ENCODE measurements around the gene PDE8A. TPM values are rescaled to one million over a fixed set of nuclear protein-coding genes. Genes with fewer than 3 reads are reported as not detected.
A peak's percentile ranks its signal among the peaks of the same experiment; 100 is the strongest.
"Not testable (repeated sequence)": the region's sequence is repeated elsewhere in the genome, so short reads cannot be mapped to it uniquely, and the experiment has no call there.

The PDE8A gene
- total and polyA plus RNA-seq, 11 donors: 9.4 to 21.5 (median 15.9) TPM

DNA sequence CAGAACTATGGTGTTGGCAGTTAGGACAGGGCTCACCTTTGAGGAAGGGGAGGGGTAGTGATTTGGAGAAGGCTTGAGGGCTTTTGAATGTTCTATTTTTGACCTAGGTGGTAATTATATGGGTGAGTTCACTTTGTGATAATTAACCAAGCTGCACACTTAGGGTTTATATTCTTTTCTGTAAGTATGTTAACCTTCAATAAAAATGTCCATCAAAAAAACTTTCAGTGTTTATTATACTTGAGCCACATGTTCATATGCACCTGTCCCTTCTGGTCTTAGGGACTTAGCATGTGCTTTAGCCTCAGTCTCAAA lies 28.4 kb downstream of the PDE8A start:
- Histone ChIP-seq H3K27me3 (no peaks in the 10 kb centered on the region), H3K27ac (peak overlapping the region; percentile 35 to 89 (median 68)), H3K9me3 (no peaks in the 10 kb centered on the region), H3K4me1 (peaks cover 21 to 64% (median 50%) of the 10 kb centered on the region in 12 donors), H3K36me3 (no peaks in the 10 kb centered on the region), H3K4me3 (no peak overlapping the region)
- peak in 1 of 4 donors; percentile 6 for ATAC-seq
- intact Hi-C loops (cut with DNase I): no loop called here
- DNase-seq: no peak
- no peak for TF ChIP-seq POLR2A (IDR thresholded peaks at IDR 0.05)
- TF ChIP-seq, protein P1, sequence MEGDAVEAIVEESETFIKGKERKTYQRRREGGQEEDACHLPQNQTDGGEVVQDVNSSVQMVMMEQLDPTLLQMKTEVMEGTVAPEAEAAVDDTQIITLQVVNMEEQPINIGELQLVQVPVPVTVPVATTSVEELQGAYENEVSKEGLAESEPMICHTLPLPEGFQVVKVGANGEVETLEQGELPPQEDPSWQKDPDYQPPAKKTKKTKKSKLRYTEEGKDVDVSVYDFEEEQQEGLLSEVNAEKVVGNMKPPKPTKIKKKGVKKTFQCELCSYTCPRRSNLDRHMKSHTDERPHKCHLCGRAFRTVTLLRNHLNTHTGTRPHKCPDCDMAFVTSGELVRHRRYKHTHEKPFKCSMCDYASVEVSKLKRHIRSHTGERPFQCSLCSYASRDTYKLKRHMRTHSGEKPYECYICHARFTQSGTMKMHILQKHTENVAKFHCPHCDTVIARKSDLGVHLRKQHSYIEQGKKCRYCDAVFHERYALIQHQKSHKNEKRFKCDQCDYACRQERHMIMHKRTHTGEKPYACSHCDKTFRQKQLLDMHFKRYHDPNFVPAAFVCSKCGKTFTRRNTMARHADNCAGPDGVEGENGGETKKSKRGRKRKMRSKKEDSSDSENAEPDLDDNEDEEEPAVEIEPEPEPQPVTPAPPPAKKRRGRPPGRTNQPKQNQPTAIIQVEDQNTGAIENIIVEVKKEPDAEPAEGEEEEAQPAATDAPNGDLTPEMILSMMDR (IDR thresholded peaks at IDR 0.05): no peak

DNA sequence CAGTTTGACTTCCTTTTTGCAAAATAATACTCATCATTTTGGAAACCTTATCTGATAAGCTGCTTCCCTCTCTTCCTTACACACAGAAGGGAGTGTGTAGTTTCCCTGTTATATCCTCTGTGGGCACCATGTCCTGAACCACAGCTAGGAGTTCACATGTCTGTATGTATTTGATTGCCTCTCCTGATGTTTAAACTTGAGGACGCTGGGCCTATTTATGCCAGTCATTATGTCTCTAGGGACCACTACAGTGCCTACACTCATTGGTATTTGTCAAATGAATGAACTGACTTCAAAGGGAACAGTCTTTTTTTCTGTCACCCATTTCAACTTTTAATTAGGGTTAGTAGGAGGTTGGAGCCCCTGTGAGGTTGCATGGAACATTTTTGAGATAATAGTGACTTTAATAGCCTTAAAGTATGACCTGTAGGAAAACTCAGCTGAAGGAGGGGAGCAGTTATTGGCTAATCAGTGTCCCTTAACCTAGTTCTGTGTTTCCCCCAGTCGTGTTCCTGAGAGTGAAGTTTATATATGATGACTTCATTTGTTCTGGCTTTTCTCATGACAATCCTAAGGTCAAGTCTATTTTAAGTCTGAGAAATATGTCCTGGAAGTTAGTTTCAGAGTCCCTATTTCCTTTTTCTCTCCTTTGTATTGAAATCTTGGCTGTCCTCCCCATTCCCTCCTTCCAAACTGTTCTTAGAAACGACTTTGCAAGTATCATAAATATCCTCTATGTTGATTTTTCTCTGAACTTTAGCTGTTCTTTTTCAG lies 28.9 kb downstream of the PDE8A start:
- intact Hi-C loops (cut with DNase I): no loop called here
- ATAC-seq (peak; percentile 75 to 85 (median 79)), DNase-seq (no peak)
- Histone ChIP-seq H3K27me3 (no peaks in the 10 kb centered on the region), H3K9me3 (no peaks in the 10 kb centered on the region), H3K4me1 (peaks cover 21 to 62% (median 48%) of the 10 kb centered on the region in 12 donors), H3K36me3 (no peaks in the 10 kb centered on the region), H3K27ac (peak overlapping the region; percentile 35 to 89 (median 68)), H3K4me3 (no peak overlapping the region)
- WGBS, 4 donors: 4 to 18% (median 9%) methylated on average over 3 of the region's 3 CpGs
- no peak for TF ChIP-seq POLR2A (IDR thresholded peaks at IDR 0.05)
- TF ChIP-seq, protein P1 (IDR thresholded peaks at IDR 0.05): peak in 2 of 12 donors; percentile 49 to 60

DNA sequence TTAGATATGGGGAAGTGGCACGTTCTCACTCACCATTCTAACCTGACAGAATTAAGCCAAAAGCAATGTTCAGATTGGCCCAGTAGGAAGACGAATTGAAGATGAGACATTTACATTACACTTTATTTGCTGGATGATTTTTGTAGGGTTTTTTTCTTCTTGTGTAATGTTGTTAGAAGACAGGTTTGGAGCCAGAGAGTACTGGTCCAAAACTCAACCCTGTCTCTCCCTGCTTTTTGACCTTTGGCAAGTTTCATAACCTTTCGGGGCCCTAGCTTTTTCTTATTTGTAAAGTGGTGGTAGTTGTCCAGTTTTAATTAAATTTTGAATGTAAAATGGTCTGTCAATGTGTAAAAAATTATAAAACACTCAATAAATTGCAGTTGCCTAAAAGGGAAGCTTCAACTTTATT lies 29.5 kb downstream of the PDE8A start:
- DNase-seq (no peak), ATAC-seq (peak in 2 of 4 donors; percentile 8 to 17)
- WGBS, 4 donors: 10 to 62% (median 30%) methylated on average over 3 of the region's 3 CpGs
- Histone ChIP-seq H3K36me3 (no peaks in the 10 kb centered on the region), H3K4me1 (peaks cover 21 to 56% (median 43%) of the 10 kb centered on the region in 12 donors), H3K9me3 (no peaks in the 10 kb centered on the region), H3K27me3 (no peaks in the 10 kb centered on the region), H3K4me3 (no peak overlapping the region), H3K27ac (peak overlapping the region; percentile 35 to 89 (median 65))
- no peak for TF ChIP-seq POLR2A (IDR thresholded peaks at IDR 0.05)
- TF ChIP-seq, protein P1 (IDR thresholded peaks at IDR 0.05): no peak
- intact Hi-C loops (cut with DNase I): no loop called here

DNA sequence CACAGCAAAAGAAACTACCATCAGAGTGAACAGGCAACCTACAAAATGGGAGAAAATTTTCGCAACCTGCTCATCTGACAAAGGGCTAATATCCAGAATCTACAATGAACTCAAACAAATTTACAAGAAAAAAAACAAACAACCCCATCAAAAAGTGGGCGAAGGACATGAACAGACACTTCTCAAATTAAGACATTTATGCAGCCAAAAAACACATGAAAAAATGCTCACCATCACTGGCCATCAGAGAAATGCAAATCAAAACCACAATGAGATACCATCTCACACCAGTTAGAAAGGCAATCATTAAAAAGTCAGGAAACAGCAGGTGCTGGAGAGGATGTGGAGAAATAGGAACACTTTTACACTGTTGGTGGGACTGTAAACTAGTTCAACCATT lies 30.1 kb downstream of the PDE8A start:
- ATAC-seq; H3K9me3 ChIP-seq; intact Hi-C loops (cut with DNase I); H3K27me3 ChIP-seq; H3K36me3 ChIP-seq; DNase-seq; H3K4me3 ChIP-seq: not testable (repeated sequence)
- Histone ChIP-seq H3K4me1 (peaks cover 19 to 56% (median 42%) of the 10 kb centered on the region in 12 donors), H3K27ac (peak overlapping the region in 5 of 12 donors; percentile 35 to 82 (median 64))
- 97 to 100% (median 99%) methylated on average over 1 to 2 of the region's 2 CpGs for WGBS, 4 donors
